ENCODE results near the gene ITGA3.

Gene ITGA3

GRCh38 chr17:50099003-50099402 lies 43.1 kb downstream of the ITGA3 start:
- Histone ChIP-seq H2AFZ (ENCODE audit: low read depth, low read length) (no peak overlapping the region), H3K27me3 (ENCODE audit: insufficient read depth, low read length) (no peaks in the 10 kb centered on the region), H3K36me3 (ENCODE audit: insufficient read depth, low read length) (no peaks in the 10 kb centered on the region), H3K4me3 (ENCODE audit: low read length) (no peak overlapping the region), H3K9me3 (ENCODE audit: low read length) (no peaks in the 10 kb centered on the region), H3K4me1 (ENCODE audit: insufficient read depth, low read length) (peaks cover 25% of the 10 kb centered on the region)

DNA sequence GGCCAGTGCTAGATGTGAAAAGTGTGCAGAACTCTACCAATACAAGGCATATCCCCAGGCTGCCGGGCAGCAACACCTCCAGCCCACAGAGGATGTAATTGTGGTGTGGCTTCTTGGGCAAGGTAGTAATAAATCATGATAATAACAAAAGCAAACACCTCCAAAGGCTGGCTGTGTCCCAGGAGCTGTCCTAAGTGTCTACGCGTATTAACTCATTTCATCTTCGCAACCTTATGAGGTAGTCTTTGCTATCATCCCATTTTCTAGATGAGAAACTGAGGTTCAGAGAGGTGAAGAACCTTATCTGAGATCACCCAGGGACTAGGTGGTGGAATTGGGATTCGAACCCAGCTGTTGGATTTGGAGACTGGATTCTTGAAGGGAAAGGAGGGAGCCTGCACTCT lies 44.6 kb downstream of the ITGA3 start:
- no peak overlapping the region for H3K4me3 ChIP-seq (ENCODE audit: low read length)
- peaks cover 31% of the 10 kb centered on the region for H3K4me1 ChIP-seq (ENCODE audit: insufficient read depth, low read length)
- no peaks in the 10 kb centered on the region for H3K36me3 ChIP-seq (ENCODE audit: insufficient read depth, low read length)
- no peaks in the 10 kb centered on the region for H3K9me3 ChIP-seq (ENCODE audit: low read length)
- no peaks in the 10 kb centered on the region for H3K27me3 ChIP-seq (ENCODE audit: insufficient read depth, low read length)
- H2AFZ ChIP-seq (ENCODE audit: low read depth, low read length), result no peak overlapping the region

- H3K36me3 ChIP-seq (ENCODE audit: insufficient read depth, low read length), result no peaks in the 10 kb centered on the region
- H3K4me3 ChIP-seq (ENCODE audit: low read length), result no peak overlapping the region
- H3K27me3 ChIP-seq (ENCODE audit: insufficient read depth, low read length), result no peaks in the 10 kb centered on the region
- no peak overlapping the region for H2AFZ ChIP-seq (ENCODE audit: low read depth, low read length)
- H3K9me3 ChIP-seq (ENCODE audit: low read length), result no peaks in the 10 kb centered on the region
- peaks cover 27% of the 10 kb centered on the region for H3K4me1 ChIP-seq (ENCODE audit: insufficient read depth, low read length)
These were observed 45.0 kb downstream of the ITGA3 start for GRCh38 chr17:50100921-50101345.

DNA sequence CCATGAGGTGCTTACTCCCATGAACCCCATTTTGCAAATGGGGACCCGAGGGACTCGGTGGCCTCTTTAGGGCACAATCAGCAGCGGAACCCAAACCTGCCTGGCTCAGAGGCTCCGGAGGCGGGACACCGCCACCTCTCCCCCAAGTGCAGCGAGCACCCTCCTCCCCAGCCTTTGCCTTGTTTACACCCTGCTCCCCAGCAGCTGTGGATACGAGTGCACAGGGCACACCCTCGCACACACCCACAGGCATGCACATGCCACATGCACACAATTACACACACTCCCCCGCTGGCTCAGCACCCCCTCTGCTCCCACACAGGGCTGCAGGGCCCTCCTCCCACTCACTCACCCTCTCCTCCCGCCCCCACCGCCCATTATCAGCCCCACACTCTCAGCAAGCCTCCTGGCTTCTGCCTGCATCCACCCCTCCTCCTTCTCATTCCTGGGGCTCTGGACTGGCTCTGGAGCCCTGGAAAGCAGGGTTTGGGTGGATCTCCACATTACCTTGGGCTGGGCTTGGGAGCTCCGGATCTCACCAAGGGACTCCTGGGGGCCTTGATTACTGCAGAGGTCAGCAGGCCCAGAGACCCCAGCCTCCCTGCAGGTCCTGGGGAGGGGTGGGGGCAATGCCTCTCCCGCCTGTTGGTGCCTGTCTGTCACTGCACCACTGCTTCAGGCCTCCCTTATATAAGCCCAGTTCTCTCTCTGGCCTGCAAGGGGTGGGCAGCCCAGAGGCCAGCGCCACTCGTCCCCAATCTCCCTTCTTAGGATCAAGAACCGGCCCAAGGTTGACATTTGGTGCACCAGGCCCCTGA lies 45.6 kb downstream of the ITGA3 start:
- no peaks in the 10 kb centered on the region for H3K27me3 ChIP-seq (ENCODE audit: insufficient read depth, low read length)
- H3K4me1 ChIP-seq (ENCODE audit: insufficient read depth, low read length), result peaks cover 22% of the 10 kb centered on the region
- H3K4me3 ChIP-seq (ENCODE audit: low read length), result no peak overlapping the region
- H3K9me3 ChIP-seq (ENCODE audit: low read length), result no peaks in the 10 kb centered on the region
- H3K36me3 ChIP-seq (ENCODE audit: insufficient read depth, low read length), result no peaks in the 10 kb centered on the region
- H2AFZ ChIP-seq (ENCODE audit: low read depth, low read length), result no peak overlapping the region

DNA sequence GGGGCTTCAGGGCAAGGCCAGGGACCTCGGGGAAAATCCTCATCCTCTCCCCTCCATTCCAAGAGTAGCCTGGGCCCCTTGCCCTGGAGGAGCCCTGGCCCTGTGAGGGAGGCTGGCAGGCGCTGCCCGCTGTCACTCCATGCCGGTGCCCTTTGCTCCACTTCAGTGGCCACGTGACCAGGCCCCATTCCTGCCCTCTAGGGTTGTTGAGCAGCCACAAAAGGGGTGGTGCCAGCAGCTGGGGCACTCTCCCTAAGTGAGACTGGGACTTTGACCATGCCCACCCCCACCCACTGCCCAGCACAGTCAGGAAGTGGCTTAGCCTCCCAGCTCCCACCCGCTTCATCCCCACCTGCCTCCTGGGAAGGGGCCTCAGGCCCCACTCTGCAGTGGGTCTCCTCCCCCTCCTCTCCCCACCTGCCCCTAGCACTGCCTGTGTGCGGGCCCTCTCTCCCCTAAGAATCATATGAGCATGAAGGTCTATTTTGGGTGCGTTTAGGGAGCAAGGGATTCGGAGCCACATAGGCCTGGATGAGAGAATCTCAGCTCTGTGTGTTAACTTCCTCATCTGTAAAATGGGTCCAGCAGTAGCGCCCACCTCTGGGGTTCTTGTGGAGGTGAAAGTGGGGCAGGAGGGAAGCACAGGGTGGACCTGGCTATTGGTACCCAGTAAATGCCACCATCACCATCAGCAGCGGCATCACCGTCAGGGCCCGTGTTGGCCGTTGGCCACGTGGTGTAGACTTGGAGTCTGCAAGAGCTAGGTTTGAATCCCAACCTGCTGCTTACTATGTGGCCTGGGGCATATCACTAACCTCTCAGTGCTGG lies 46.5 kb downstream of the ITGA3 start:
- Histone ChIP-seq H2AFZ (ENCODE audit: low read depth, low read length) (no peak overlapping the region), H3K27me3 (ENCODE audit: insufficient read depth, low read length) (no peaks in the 10 kb centered on the region), H3K4me1 (ENCODE audit: insufficient read depth, low read length) (peaks cover 22% of the 10 kb centered on the region), H3K4me3 (ENCODE audit: low read length) (no peak overlapping the region), H3K36me3 (ENCODE audit: insufficient read depth, low read length) (no peaks in the 10 kb centered on the region), H3K9me3 (ENCODE audit: low read length) (no peaks in the 10 kb centered on the region)

GRCh38 chr17:50103252-50103651 lies 47.3 kb downstream of the ITGA3 start:
- Histone ChIP-seq H3K4me1 (ENCODE audit: insufficient read depth, low read length) (peaks cover 22% of the 10 kb centered on the region), H3K4me3 (ENCODE audit: low read length) (no peak overlapping the region), H3K27me3 (ENCODE audit: insufficient read depth, low read length) (no peaks in the 10 kb centered on the region), H2AFZ (ENCODE audit: low read depth, low read length) (no peak overlapping the region), H3K9me3 (ENCODE audit: low read length) (no peaks in the 10 kb centered on the region), H3K36me3 (ENCODE audit: insufficient read depth, low read length) (peaks cover 5% of the 10 kb centered on the region)

DNA sequence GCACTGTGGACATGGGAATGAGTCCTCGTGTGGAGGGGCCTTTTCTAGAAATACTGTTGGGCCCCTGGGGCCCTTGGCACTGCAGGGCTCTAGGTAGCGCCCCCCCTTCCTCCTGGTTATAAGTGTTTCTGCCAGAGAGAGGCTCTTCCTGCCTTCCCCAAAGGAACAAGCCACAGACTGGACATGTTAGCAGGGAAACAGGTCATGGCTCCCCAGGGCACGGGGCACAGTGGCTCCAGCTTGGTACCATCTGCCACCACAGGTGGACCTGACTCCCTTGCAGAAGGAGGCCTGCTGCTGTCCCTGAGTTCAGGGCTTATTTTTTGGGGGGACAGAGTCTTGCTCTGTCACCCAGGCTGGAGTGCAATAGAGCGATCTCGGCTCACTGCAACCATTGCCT lies 48.0 kb downstream of the ITGA3 start:
- peaks cover 9% of the 10 kb centered on the region for H3K36me3 ChIP-seq (ENCODE audit: insufficient read depth, low read length)
- no peaks in the 10 kb centered on the region for H3K9me3 ChIP-seq (ENCODE audit: low read length)
- peaks cover 22% of the 10 kb centered on the region for H3K4me1 ChIP-seq (ENCODE audit: insufficient read depth, low read length)

GRCh38 chr17:50105811-50106210 lies 49.9 kb downstream of the ITGA3 start:
- peaks cover 22% of the 10 kb centered on the region for H3K4me1 ChIP-seq (ENCODE audit: insufficient read depth, low read length)
- H3K9me3 ChIP-seq (ENCODE audit: low read length), result no peaks in the 10 kb centered on the region
- H3K36me3 ChIP-seq (ENCODE audit: insufficient read depth, low read length), result peaks cover 18% of the 10 kb centered on the region
- no peak overlapping the region for H2AFZ ChIP-seq (ENCODE audit: low read depth, low read length)
- no peak overlapping the region for H3K4me3 ChIP-seq (ENCODE audit: low read length)
- H3K27me3 ChIP-seq (ENCODE audit: insufficient read depth, low read length), result no peaks in the 10 kb centered on the region

More for the DNA sequence above, 48.0 kb downstream of the ITGA3 start:
- H3K27me3 ChIP-seq (ENCODE audit: insufficient read depth, low read length), result no peaks in the 10 kb centered on the region
- H2AFZ ChIP-seq (ENCODE audit: low read depth, low read length), result no peak overlapping the region
- no peak overlapping the region for H3K4me3 ChIP-seq (ENCODE audit: low read length)

GRCh38 chr17:50106393-50107131 lies 50.7 kb downstream of the ITGA3 start:
- H3K4me3 ChIP-seq (ENCODE audit: low read length), result no peak overlapping the region
- H3K36me3 ChIP-seq (ENCODE audit: insufficient read depth, low read length), result peaks cover 18% of the 10 kb centered on the region
- no peaks in the 10 kb centered on the region for H3K9me3 ChIP-seq (ENCODE audit: low read length)
- H2AFZ ChIP-seq (ENCODE audit: low read depth, low read length), result no peak overlapping the region
- H3K27me3 ChIP-seq (ENCODE audit: insufficient read depth, low read length), result no peaks in the 10 kb centered on the region
- H3K4me1 ChIP-seq (ENCODE audit: insufficient read depth, low read length), result peaks cover 22% of the 10 kb centered on the region

GRCh38 chr17:50107790-50108414 lies 52.0 kb downstream of the ITGA3 start:
- Histone ChIP-seq H3K4me3 (ENCODE audit: low read length) (no peak overlapping the region), H2AFZ (ENCODE audit: low read depth, low read length) (no peak overlapping the region), H3K9me3 (ENCODE audit: low read length) (no peaks in the 10 kb centered on the region), H3K27me3 (ENCODE audit: insufficient read depth, low read length) (no peaks in the 10 kb centered on the region), H3K4me1 (ENCODE audit: insufficient read depth, low read length) (peaks cover 23% of the 10 kb centered on the region), H3K36me3 (ENCODE audit: insufficient read depth, low read length) (peaks cover 18% of the 10 kb centered on the region)

DNA sequence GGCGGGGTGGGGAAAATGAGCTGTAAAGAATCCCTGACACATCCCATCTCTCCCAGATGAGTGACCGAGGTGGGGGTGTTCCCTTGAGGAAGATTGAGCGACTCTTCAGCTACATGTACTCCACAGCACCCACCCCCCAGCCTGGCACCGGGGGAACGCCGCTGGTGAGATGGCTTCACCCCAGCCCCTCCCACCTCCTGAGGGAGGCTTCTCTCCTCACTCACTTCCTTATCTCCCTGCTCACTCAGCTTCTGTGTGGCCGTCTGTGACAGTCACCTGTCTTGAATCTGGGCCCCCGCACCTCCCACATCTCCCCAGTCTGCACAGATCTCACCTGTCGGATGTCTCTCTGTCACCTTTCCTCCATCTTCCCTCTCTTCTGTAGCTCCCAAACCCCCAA lies 52.6 kb downstream of the ITGA3 start:
- Histone ChIP-seq H3K27me3 (ENCODE audit: insufficient read depth, low read length) (no peaks in the 10 kb centered on the region), H3K9me3 (ENCODE audit: low read length) (no peaks in the 10 kb centered on the region), H2AFZ (ENCODE audit: low read depth, low read length) (no peak overlapping the region), H3K4me3 (ENCODE audit: low read length) (no peak overlapping the region), H3K4me1 (ENCODE audit: insufficient read depth, low read length) (peaks cover 23% of the 10 kb centered on the region), H3K36me3 (ENCODE audit: insufficient read depth, low read length) (peaks cover 18% of the 10 kb centered on the region)

GRCh38 chr17:50109207-50109606 lies 53.3 kb downstream of the ITGA3 start:
- Histone ChIP-seq H3K36me3 (ENCODE audit: insufficient read depth, low read length) (peaks cover 18% of the 10 kb centered on the region), H3K4me3 (ENCODE audit: low read length) (no peak overlapping the region), H3K4me1 (ENCODE audit: insufficient read depth, low read length) (peaks cover 23% of the 10 kb centered on the region), H2AFZ (ENCODE audit: low read depth, low read length) (no peak overlapping the region), H3K9me3 (ENCODE audit: low read length) (no peaks in the 10 kb centered on the region), H3K27me3 (ENCODE audit: insufficient read depth, low read length) (no peaks in the 10 kb centered on the region)

Data from neuron (in vitro differentiated cells).